SK-N-DZ (cell line): ENCODE measurements around the gene SSX4B. TPM values are rescaled to one million over a fixed set of nuclear protein-coding genes. Genes with fewer than 3 reads are reported as not detected.
"Not testable (repeated sequence)": the region's sequence is repeated elsewhere in the genome, so short reads cannot be mapped to it uniquely, and the experiment has no call there.

ENCODE experiments used
- DNase-seq: peaks from one replicate; pipeline ENCODE4 v3.0.0-alpha.2; 2015; ENCODE audit warnings: low spot score
- polyA plus RNA-seq, 2 experiments: library from polyadenylated mRNA; depleted of rRNA; stranded (reverse); fragments of >200 nt; gene quantifications; 2 replicates each; pipeline ENCODE4 v1.2.3, GENCODE V29; 2014

SSX4B gene
- 1.6 and 2.2 TPM in 2 replicates for polyA plus RNA-seq (2014; cell fraction: cytosol; rRNA removed)
- 0.19 and 0.35 TPM in 2 replicates for polyA plus RNA-seq (2014; cell fraction: nucleus; rRNA removed)

GRCh38 chrX:48411860-48412259, at the start of gene SSX4B:
Gene SSX4B (minus strand): TSS chrX:48411960. CDS start chrX:48411372, 588 bp downstream.
- not testable (repeated sequence) for DNase-seq

DNA sequence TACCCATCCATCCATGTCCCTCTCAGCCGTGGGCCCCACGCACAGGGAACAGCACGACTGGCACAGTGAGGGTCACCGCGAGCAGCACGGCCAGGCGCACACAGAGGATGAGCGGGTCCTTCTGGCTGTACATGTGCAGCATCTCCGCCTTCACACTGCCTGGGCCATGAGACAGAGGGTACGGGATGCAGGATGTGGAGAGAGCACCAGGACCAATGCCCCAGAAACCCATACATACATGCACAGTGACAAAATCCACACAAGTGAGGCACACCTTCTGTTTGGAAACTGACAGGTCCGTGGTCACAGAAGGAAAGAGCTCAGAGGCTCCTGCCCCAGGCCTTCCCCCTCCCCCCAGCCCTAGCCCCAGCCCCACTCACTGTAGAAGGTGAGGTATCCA, 48.8 kb upstream of the SSX4B start:
- no peak for DNase-seq

GRCh38 chrX:48460031-48460430, 48.3 kb upstream of the SSX4B start:
- no peak for DNase-seq

- DNase-seq, result no peak
These were observed 47.7 kb upstream of the SSX4B start for GRCh38 chrX:48459483-48459882.

DNA sequence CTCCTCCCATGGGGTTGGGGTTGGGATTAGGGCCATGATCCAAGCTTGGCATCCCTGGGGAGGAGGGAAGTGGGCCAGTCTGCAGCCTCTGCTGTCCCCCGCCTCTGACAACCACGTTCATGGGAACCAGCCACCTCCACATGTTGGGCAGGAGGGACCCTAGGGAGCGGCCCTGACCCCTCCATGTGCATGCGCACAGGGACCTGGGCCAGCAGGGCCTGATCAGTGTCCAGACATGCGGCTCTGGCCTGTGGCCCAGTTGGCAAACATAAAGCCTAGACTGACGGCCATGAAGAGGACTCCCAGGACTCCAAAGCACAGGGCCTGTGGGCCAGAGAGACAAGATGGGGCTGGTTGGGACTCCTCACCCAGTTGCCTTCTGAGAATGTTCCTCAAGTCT, 47.0 kb upstream of the SSX4B start:
- no peak for DNase-seq

DNA sequence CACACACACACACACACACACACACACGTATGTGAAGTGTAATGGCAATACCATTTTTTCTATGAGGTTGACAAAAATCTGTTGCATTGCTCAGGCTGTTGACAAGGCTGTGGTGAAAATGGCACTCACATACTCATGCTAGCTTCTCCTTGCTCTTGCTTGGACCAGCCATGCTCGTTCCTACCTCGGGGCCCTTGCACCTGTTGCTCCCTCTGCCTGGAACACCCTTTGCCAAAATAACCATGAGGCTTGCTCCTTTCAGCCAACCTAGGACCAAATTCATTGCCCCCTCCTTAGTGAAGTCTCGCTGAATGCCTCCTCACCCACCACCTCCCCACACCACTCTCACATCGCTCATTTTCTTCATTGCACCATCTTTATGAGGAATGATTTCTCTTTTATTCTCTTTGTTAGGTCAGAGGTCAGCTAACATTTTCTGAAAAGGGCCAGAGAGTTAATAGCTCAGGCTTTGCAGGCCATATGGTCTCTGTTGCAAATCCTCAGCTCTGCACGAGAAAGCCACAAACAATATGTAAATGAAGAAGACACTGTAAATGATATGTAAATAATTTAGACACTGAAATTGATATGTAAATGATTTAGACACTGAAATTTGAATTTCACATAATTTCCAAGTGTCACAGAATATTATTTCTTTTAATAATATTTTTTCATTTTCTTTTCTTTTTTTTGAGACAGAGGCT, 45.0 kb upstream of the SSX4B start:
- no peak for DNase-seq

- DNase-seq, result no peak
These were observed 39.9 kb upstream of the SSX4B start for GRCh38 chrX:48451708-48452107.

GRCh38 chrX:48450076-48450475, 38.3 kb upstream of the SSX4B start:
- DNase-seq, result no peak

DNA sequence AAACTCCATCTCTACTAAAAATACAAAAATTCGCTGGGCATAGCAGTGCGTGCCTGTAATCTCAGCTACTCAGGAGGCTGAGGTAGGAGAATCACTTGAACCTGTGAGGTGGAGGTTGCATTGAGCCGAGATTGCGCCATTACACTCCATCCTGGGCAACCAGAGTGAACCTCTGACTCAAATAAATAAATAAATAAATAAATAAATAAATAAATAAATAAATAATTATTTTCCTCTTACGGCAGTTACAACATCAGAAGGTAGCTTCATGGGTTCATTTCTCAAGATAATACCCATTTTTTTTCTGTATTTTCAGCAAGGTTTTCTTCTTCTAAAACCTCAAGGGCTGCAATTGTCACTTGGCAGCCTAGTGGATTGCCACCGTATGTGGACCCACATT, 35.4 kb upstream of the SSX4B start:
- DNase-seq, result not testable (repeated sequence)

GRCh38 chrX:48433713-48434112, 22.0 kb upstream of the SSX4B start:
- DNase-seq, result not testable (repeated sequence)

DNA sequence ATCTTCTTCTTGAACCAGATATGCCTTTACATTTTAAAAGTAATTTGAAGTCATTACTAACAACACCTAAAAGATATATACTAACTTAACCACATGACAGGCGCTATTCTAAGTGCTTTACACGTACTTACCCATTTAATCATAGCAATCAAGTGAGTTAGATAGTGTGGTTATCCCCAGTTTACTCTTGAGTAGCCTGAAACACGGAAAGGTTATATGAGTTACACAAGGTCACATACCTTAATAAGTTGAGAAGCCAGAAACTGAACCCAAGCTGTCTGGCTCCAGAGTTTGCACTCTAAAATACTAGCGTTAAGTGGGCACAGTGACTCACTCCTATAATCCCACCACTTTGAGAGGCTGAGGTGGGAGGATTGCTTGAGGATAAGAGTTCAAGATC, 18.4 kb upstream of the SSX4B start:
- DNase-seq, result not testable (repeated sequence)

GRCh38 chrX:48429606-48430005, 17.8 kb upstream of the SSX4B start:
- DNase-seq, result not testable (repeated sequence)

- DNase-seq, result not testable (repeated sequence)
These were observed 15.4 kb upstream of the SSX4B start for GRCh38 chrX:48427027-48427716.

DNA sequence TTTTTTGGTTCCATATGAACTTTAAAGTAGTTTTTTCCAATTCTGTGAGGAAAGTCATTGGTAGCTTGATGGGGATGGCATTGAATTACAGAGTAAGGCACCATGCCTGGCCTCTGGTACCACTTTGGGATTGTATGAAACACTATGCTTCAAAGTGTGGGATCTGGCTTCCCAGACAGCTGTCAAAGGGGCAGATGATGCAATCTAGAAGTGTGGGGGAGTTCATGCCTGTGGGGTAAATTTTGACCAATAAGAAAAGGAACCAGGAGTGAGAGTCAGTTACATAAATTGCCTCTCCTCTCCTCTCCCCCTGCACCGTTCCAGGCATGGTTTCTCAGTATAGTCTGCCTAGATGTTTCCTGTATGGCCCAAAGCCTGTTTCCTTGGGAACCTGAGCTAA, 13.9 kb downstream of the SSX4B start:
- not testable (repeated sequence) for DNase-seq

DNA sequence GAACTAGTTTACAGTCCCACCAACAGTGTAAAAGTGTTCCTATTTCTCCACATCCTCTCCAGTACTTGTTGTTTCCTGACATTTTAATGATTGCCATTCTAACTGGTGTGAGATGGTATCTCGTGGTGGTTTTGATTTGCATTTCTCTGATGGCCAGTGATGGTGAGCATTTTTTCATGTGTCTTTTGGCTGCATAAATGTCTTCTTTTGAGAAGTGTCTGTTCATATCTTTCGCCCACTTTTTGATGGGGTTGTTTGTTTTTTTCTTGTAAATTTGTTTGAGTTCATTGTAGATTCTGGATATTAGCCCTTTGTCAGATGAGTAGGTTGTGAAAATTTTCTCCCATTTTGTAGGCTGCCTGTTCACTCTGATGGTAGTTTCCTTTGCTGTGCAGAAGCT, 14.8 kb downstream of the SSX4B start:
- not testable (repeated sequence) for DNase-seq

GRCh38 chrX:48383239-48383638, 28.5 kb downstream of the SSX4B start, which contains the start of gene SSX4:
Gene SSX4 (plus strand): TSS chrX:48383539. CDS start chrX:48384054, 515 bp downstream.
- not testable (repeated sequence) for DNase-seq

DNA sequence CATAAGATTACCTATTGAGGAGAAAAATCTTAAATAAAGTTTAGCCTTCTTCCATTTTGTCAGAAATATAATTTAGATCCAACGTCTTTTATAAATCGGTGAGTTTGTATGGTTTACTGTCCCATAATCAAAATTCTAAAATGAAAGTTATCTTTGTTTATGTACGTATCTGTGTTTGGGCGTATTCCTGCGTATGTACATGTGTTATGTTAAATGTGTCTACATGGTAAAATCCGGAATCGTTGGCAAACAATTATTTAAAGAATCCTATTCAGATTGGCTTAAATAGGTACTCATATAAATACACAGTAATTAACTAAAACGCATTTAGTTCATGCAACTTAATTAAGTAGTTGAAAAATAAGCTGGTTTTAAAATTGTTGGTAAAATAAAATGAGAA, 41.4 kb downstream of the SSX4B start:
- DNase-seq, result not testable (repeated sequence)

DNA sequence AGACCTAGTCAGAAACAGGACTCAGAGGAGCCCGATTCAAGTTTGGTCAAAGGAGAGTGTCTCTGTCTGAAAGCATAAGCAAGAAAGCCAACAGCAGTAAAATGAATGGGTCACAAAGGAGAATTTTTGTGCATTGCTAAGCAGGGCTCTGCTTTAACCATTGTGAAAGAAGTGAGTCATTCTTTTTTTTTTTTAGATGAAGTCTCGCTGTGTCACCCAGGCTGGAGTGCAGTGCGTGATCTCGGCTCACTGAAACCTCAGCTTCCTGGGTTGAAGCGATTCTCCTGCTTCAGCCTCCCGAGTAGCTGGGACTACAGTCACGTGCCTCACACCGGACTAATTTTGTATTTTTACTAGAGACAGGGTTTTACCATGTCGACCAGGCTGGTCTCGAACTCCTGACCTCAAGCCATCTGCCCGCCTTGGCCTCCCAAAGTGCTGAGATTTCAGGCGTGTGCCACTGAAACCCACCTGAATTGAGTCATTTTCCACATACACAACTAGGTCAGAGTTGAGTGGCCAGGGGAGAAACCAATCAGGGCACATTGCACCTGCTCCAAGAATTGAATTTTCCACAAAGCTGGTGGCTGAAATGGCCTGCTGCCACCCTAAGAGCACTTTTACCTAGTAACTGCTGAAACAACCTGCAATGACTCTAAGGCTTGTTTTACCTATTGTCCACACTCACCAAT, 43.9 kb downstream of the SSX4B start:
- DNase-seq, result not testable (repeated sequence)

DNA sequence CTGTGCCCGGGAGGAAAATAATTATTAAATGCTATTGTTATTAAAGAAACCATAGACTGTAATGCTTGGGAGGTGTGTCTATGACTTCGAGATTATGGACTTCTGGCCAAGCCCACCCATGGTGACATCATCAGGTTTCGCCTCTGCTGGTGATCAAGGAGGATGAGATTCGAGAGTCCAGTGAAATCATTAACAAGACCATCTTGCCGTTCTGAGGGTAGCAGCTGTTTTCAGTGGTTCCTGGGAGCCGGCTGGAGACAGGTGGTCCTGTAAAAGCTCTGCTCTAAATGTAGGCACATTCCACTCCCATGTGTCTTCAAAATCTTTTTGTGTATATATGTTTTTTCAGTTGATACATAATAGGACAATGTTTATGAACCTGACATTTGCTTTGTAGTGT, 52.5 kb downstream of the SSX4B start:
- DNase-seq, result not testable (repeated sequence)

DNA sequence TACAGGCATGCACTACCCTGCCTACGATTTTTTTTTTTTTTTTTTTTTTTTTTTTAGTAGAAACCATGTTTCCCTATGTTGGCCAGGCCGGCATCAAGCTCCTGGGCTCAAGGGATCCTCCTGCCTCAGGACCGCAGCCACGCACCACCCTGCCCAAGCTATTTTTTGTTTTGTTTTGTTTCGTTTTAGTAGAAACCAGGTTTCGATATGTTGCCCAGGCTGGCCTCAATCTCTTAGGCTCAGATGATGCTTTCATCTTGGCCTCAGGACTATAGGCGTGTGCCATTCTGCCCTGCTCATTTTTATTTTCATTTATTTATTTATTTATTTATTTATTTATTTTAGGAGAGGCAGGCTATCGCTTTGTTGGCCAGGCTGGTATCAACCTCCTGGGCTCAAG, 54.1 kb downstream of the SSX4B start:
- no peak for DNase-seq

- DNase-seq, result not testable (repeated sequence)
These were observed 55.3 kb downstream of the SSX4B start, which contains the start of gene SSX3 for GRCh38 chrX:48356315-48357094. Gene SSX3 (minus strand): TSS chrX:48356703. CDS start chrX:48355249, 1,454 bp downstream.
